GM23338 (cell line): ENCODE data around the gene WNT5B. TPM values are rescaled to one million over a fixed set of nuclear protein-coding genes. Genes with fewer than 3 reads are reported as not detected.
"Not testable (repeated sequence)": the region's sequence is repeated elsewhere in the genome, so short reads cannot be mapped to it uniquely, and the experiment has no call there.

Experiments
- ATAC-seq: fragments of 200-7000 bp; cut with Tn5 transposase; 3 replicates; pipeline ENCODE4 v1.9.1; 2020
- DNase-seq: peaks from one replicate; pipeline ENCODE4 v3.0.0-alpha.2; 2015; ENCODE audit warnings: low spot score
- H2AFZ ChIP-seq: fragments of 200-600 bp; sonication (generic); 2 replicates; pipeline ENCODE4 v1.8.0; 2016; ENCODE audit warnings: antibody characterized with exemption, mild to moderate bottlenecking, moderate library complexity
- H3F3A ChIP-seq: fragments of 200-600 bp; sonication (generic); replicated peaks from 2 replicates; pipeline ENCODE4 v1.8.0; 2017; ENCODE audit warnings: antibody characterized with exemption, mixed run types, low read depth
- H3K27ac ChIP-seq: fragments of 200-600 bp; sonication (generic); 2 replicates; pipeline ENCODE4 v1.6.1; 2016; ENCODE audit warnings: low read depth
- H3K27me3 ChIP-seq: fragments of 200-600 bp; sonication (generic); 2 replicates; pipeline ENCODE4 v1.8.0; 2016; ENCODE audit warnings: mild to moderate bottlenecking, mixed run types, moderate library complexity; ENCODE audit not compliant: insufficient read depth
- H3K36me3 ChIP-seq: fragments of 200-600 bp; sonication (generic); 2 replicates; pipeline ENCODE4 v1.8.0; 2016; ENCODE audit warnings: mild to moderate bottlenecking; ENCODE audit not compliant: insufficient read depth
- H3K4me1 ChIP-seq: fragments of 200-600 bp; sonication (generic); 2 replicates; pipeline ENCODE4 v1.8.0; 2016; ENCODE audit warnings: mild to moderate bottlenecking, moderate library complexity; ENCODE audit not compliant: insufficient read depth
- H3K4me2 ChIP-seq: fragments of 200-600 bp; sonication (generic); 2 replicates; pipeline ENCODE4 v1.7.1; 2017; ENCODE audit warnings: mixed run types
- H3K4me3 ChIP-seq: fragments of 200-600 bp; sonication (generic); 2 replicates; pipeline ENCODE4 v1.6.1; 2016; ENCODE audit warnings: mixed run types
- H3K79me2 ChIP-seq: fragments of 200-600 bp; sonication (generic); replicated peaks from 2 replicates; pipeline ENCODE4 v1.8.0; 2017; ENCODE audit warnings: mild to moderate bottlenecking; ENCODE audit not compliant: insufficient read depth
- H3K9me2 ChIP-seq: fragments of 200-600 bp; sonication (generic); 2 replicates; pipeline ENCODE4 v1.8.0; 2017; ENCODE audit not compliant: insufficient read depth
- H4K20me1 ChIP-seq: fragments of 200-600 bp; sonication (generic); replicated peaks from 2 replicates; pipeline ENCODE4 v1.8.0; 2017; ENCODE audit warnings: mild to moderate bottlenecking; ENCODE audit not compliant: insufficient read depth
- H3K27ac Mint-ChIP-seq: 2 replicates; pipeline ENCODE4 v1.8.0; 2020; ENCODE audit warnings: inconsistent platforms, mild to moderate bottlenecking, moderate library complexity, mixed read lengths
- H3K27me3 Mint-ChIP-seq: 3 replicates; pipeline ENCODE4 v1.8.0; 2022; ENCODE audit warnings: low read depth, mild to moderate bottlenecking, moderate library complexity, mixed read lengths, inconsistent platforms; ENCODE audit not compliant: insufficient read depth, poor library complexity
- H3K36me3 Mint-ChIP-seq: 3 replicates; pipeline ENCODE4 v1.8.0; 2021; ENCODE audit warnings: low read depth, mild to moderate bottlenecking, inconsistent platforms, moderate library complexity, mixed read lengths
- H3K4me1 Mint-ChIP-seq: 3 replicates; pipeline ENCODE4 v1.8.0; 2020; ENCODE audit warnings: mild to moderate bottlenecking, inconsistent platforms, mixed read lengths
- H3K4me3 Mint-ChIP-seq: 3 replicates; pipeline ENCODE4 v1.8.0; 2021; ENCODE audit warnings: moderate library complexity, mild to moderate bottlenecking, inconsistent platforms, mixed read lengths
- H3K9me3 Mint-ChIP-seq: 3 replicates; pipeline ENCODE4 v1.8.0; 2020; ENCODE audit warnings: moderate library complexity, mild to moderate bottlenecking, inconsistent platforms, mixed read lengths
- EZH2phosphoT487 ChIP-seq: fragments of 200-600 bp; sonication (generic); IDR thresholded peaks from one replicate; pipeline ENCODE4 v1.8.1; 2018; ENCODE audit warnings: antibody characterized with exemption; ENCODE audit not compliant: unreplicated experiment
- POLR2AphosphoS5 ChIP-seq: IDR thresholded peaks from 2 replicates; pipeline ENCODE4 v1.6.1; 2016; ENCODE audit warnings: antibody characterized with exemption, low read depth
- polyA plus RNA-seq: library from polyadenylated mRNA; unstranded; fragments of >200 nt; fragmentation: Nextera tagmentation; extraction: Ambion mirVana; gene quantifications from 2 replicates; pipeline ENCODE4 v1.2.1, GENCODE V29; 2016
- total RNA-seq: library from RNA; depleted of rRNA; stranded (reverse); fragments of >200 nt; shearing (Covaris generic); gene quantifications from 2 replicates; pipeline ENCODE4 v1.2.3, GENCODE V29; 2014
- TF ChIP-seq, protein P1 (sequence below): fragments of 250-450 bp; sonication (Bioruptor Pico); IDR thresholded peaks from 2 replicates; pipeline ENCODE4 v1.5.0; 2020; ENCODE audit warnings: mild to moderate bottlenecking, moderate library complexity

The WNT5B gene
- total and polyA plus RNA-seq, 2 experiments from 2014 or later: 1.4 to 2.7 TPM

DNA sequence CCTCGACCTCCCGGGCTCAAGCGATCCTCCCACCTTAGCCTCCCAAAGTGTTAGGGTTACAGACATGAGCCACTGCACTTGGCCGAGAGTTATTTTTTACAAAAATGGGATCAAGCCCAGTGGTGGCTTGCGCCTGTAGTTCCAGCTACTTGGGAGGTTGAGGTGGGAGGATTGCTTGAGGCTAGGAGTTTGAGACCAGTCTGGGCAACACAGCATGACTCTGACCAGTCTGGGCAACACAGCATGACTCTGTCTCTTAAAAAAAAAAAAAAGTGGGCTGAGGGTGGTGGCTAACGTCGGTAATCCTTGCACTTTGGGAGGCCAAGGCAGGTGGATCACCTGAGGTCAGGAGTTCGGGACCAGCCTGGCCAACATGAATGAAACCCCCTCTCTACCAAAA is 66.1 kb downstream of the WNT5B start:
- H3K79me2 ChIP-seq: peaks cover 87% of the 10 kb centered on the region
- not testable (repeated sequence) for H3K27me3 ChIP-seq, H3K4me2 ChIP-seq, H3K4me3 ChIP-seq, H3K9me3 Mint-ChIP-seq, DNase-seq, H3K9me2 ChIP-seq, H3K27ac ChIP-seq, H3F3A ChIP-seq, H3K27ac Mint-ChIP-seq, H3K27me3 Mint-ChIP-seq, H3K36me3 ChIP-seq, ATAC-seq, H3K4me3 Mint-ChIP-seq, H3K4me1 ChIP-seq, H2AFZ ChIP-seq
- peaks cover 31% of the 10 kb centered on the region for H3K4me1 Mint-ChIP-seq
- H3K36me3 Mint-ChIP-seq: peaks cover 13% of the 10 kb centered on the region
- peaks cover 45% of the 10 kb centered on the region for H4K20me1 ChIP-seq

DNA sequence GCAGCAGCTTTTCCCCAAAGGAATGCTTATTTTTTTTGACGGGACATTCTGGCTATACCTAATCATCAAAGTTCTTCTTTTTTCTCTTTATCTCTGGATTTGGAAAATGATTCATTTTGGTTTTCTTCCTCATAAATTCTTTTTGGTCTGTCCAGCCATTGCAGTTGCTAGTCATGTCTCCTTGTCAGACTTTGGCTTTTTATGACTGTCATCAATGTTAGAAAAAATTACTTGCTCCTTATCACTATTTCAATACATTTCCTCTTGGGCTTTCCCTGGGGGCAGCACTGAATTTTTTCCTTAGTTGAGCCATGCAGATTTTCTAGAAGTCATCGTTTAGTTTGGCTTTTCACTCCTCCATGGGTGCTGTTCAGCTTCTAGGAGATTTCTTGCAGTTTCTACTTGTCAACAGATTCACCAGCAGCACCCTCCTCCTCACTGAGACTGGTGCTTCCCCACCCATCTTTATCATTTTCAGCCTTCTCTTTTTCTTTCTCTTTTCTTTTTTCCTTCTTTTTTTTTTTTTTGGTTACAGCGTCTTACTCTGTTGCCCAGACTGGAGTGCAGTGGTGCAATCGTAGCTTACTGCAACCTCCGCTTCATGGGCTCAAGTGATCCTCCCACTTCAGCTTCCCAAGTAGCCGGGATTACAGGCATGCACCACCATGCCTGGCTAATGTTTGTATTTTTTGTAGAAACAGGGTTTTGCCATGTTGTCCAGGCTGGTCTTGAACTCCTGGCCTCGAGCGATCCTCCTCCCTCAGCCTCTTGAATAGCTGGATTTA is 67.0 kb downstream of the WNT5B start:
- TF ChIP-seq EZH2phosphoT487 (no peak), POLR2AphosphoS5 (no peak)
- TF ChIP-seq, protein P1, sequence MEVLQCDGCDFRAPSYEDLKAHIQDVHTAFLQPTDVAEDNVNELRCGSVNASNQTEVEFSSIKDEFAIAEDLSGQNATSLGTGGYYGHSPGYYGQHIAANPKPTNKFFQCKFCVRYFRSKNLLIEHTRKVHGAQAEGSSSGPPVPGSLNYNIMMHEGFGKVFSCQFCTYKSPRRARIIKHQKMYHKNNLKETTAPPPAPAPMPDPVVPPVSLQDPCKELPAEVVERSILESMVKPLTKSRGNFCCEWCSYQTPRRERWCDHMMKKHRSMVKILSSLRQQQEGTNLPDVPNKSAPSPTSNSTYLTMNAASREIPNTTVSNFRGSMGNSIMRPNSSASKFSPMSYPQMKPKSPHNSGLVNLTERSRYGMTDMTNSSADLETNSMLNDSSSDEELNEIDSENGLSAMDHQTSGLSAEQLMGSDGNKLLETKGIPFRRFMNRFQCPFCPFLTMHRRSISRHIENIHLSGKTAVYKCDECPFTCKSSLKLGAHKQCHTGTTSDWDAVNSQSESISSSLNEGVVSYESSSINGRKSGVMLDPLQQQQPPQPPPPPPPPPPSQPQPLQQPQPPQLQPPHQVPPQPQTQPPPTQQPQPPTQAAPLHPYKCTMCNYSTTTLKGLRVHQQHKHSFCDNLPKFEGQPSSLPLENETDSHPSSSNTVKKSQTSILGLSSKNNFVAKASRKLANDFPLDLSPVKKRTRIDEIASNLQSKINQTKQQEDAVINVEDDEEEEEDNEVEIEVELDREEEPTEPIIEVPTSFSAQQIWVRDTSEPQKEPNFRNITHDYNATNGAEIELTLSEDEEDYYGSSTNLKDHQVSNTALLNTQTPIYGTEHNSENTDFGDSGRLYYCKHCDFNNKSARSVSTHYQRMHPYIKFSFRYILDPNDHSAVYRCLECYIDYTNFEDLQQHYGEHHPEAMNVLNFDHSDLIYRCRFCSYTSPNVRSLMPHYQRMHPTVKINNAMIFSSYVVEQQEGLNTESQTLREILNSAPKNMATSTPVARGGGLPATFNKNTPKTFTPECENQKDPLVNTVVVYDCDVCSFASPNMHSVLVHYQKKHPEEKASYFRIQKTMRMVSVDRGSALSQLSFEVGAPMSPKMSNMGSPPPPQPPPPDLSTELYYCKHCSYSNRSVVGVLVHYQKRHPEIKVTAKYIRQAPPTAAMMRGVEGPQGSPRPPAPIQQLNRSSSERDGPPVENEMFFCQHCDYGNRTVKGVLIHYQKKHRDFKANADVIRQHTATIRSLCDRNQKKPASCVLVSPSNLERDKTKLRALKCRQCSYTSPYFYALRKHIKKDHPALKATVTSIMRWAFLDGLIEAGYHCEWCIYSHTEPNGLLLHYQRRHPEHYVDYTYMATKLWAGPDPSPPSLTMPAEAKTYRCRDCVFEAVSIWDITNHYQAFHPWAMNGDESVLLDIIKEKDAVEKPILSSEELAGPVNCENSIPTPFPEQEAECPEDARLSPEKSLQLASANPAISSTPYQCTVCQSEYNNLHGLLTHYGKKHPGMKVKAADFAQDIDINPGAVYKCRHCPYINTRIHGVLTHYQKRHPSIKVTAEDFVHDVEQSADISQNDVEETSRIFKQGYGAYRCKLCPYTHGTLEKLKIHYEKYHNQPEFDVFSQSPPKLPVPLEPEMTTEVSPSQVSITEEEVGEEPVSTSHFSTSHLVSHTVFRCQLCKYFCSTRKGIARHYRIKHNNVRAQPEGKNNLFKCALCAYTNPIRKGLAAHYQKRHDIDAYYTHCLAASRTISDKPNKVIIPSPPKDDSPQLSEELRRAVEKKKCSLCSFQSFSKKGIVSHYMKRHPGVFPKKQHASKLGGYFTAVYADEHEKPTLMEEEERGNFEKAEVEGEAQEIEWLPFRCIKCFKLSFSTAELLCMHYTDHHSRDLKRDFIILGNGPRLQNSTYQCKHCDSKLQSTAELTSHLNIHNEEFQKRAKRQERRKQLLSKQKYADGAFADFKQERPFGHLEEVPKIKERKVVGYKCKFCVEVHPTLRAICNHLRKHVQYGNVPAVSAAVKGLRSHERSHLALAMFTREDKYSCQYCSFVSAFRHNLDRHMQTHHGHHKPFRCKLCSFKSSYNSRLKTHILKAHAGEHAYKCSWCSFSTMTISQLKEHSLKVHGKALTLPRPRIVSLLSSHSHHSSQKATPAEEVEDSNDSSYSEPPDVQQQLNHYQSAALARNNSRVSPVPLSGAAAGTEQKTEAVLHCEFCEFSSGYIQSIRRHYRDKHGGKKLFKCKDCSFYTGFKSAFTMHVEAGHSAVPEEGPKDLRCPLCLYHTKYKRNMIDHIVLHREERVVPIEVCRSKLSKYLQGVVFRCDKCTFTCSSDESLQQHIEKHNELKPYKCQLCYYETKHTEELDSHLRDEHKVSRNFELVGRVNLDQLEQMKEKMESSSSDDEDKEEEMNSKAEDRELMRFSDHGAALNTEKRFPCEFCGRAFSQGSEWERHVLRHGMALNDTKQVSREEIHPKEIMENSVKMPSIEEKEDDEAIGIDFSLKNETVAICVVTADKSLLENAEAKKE (CRISPR knock-in tag): no peak
- no peak overlapping the region for H3K27ac Mint-ChIP-seq

More for the DNA sequence above, 67.0 kb downstream of the WNT5B start:
- Histone ChIP-seq H3K4me2 (no peak overlapping the region), H3K27me3 (no peaks in the 10 kb centered on the region), H3K36me3 (no peaks in the 10 kb centered on the region), H3F3A (no peaks in the 10 kb centered on the region), H3K4me1 (peaks cover 9% of the 10 kb centered on the region), H2AFZ (no peak overlapping the region), H4K20me1 (peaks cover 45% of the 10 kb centered on the region), H3K79me2 (peaks cover 97% of the 10 kb centered on the region), H3K27ac (no peak overlapping the region), H3K4me3 (no peak overlapping the region), H3K9me2 (no peaks in the 10 kb centered on the region)
- Mint-ChIP-seq H3K4me1 (peaks cover 30% of the 10 kb centered on the region), H3K4me3 (no peak overlapping the region), H3K36me3 (peaks cover 13% of the 10 kb centered on the region), H3K9me3 (no peaks in the 10 kb centered on the region), H3K27me3 (peaks cover 4% of the 10 kb centered on the region)
- ATAC-seq: no peak
- no peak for DNase-seq
